Lower leg skin (tissue), 4 donors: ENCODE measurements around the gene SIVA1. TPM values are rescaled to one million over a fixed set of nuclear protein-coding genes. Genes with fewer than 3 reads are reported as not detected.

ENCODE experiments used
- DNase-seq, 2 donors: peaks; one replicate each; pipeline ENCODE4 v3.0.0-alpha.2; 2019; ENCODE audit warnings: low spot score in 2 of 2
- H3K4me3 ChIP-seq: fragments of 200-600 bp; sonication (generic); 2 replicates; pipeline ENCODE4 v1.5.1; 2017; ENCODE audit warnings: mild to moderate bottlenecking, low read depth; ENCODE audit not compliant: poor library complexity, severe bottlenecking
- CTCF ChIP-seq, 3 donors: fragments of 450-650 bp; IDR thresholded peaks; one replicate each; pipeline ENCODE4 v1.5.1; 2016; ENCODE audit warnings: antibody characterized with exemption in 3 of 3, mild to moderate bottlenecking in 3 of 3, moderate library complexity in 2 of 3
- POLR2A ChIP-seq, 2 donors: fragments of 450-650 bp; IDR thresholded peaks; one replicate each; pipeline ENCODE4 v1.6.1; 2016 to 2017; ENCODE audit warnings: antibody characterized with exemption in 2 of 2, mild to moderate bottlenecking in 1 of 2, moderate library complexity in 1 of 2
- WGBS, 2 donors: methylation state at CpG; one replicate each; pipeline ENCODE4 v1.1.5; 2018; 5-methylcytosine and 5-hydroxymethylcytosine counted together
- intact Hi-C: fragments of 100-400 bp; cut with DNase I; formaldehyde crosslinking; loops from one replicate; pipeline ENCODE4 v1.15.0; 2023; ENCODE audit warnings: low total_unique reads
- total RNA-seq, 4 donors: library from RNA; depleted of rRNA; stranded (reverse); fragments of >200 nt; gene quantifications; one replicate each; pipeline ENCODE4 v1.1.0, GENCODE V29; 2016

SIVA1 gene
- total RNA-seq, 4 donors from 2014 or later = 162 to 174 (median 168) TPM

DNA sequence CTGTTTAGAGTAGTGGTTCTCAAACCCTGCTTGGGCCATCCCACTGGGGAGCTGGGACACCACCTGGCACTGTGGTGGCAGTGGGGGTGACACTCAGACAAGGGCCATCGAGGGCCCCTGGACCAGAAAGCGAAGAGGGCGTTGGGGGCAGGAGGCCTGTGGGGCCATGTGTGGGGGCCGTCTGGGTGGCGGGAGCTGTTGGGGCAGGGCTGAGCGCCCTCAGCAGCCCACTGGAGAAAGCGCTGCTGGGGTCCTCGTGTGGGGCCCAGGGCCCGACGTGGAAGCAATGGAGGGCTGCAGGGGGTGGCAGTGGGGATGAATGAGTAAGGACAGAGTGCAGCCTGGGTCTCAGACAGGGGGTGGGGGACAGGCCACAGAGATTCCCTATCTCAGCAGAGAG lies 34.8 kb upstream of the SIVA1 start:
- no peak overlapping the region for H3K4me3 ChIP-seq
- intact Hi-C loops = no loop called here
- WGBS, 2 donors = 85 to 91% methylated on average over 10 of the region's 10 CpGs
- TF ChIP-seq POLR2A (IDR thresholded peaks at IDR 0.05) (no peak), CTCF (IDR thresholded peaks at IDR 0.05) (no peak)
- DNase-seq = no peak

- no peak for DNase-seq
- intact Hi-C loops = no loop called here
- H3K4me3 ChIP-seq = no peak overlapping the region
- 84 to 85% methylated on average over 11 of the region's 11 CpGs for WGBS, 2 donors
- TF ChIP-seq CTCF (IDR thresholded peaks at IDR 0.05) (no peak), POLR2A (IDR thresholded peaks at IDR 0.05) (no peak)
Observed at GRCh38 chr14:104718871-104719270, 34.1 kb upstream of the SIVA1 start.

DNA sequence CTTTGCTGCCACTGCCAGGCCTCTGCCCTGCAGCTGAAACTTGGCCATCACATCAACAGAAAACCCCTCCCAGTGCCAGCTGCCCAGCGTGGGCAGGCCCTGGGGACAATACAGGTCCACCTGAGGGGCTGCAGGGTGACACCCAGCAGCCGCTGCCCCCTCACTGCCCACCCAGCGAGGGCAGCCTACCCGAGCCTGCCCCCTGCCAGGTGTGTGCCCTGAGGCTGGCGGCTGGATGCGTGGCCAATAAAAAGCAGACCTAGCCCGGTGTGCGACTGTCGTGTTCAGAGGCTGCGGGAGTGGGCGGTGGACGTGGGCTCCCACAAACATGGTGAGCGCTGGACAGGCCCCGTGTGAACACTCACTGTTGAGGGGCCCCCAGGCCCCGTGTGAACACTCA lies 33.6 kb upstream of the SIVA1 start:
- H3K4me3 ChIP-seq = no peak overlapping the region
- no peak for DNase-seq
- TF ChIP-seq POLR2A (IDR thresholded peaks at IDR 0.05) (no peak), CTCF (IDR thresholded peaks at IDR 0.05) (no peak)
- intact Hi-C loops = no loop called here
- 80 to 85% methylated on average over 14 to 15 of the region's 15 CpGs for WGBS, 2 donors

GRCh38 chr14:104721505-104722431 lies 31.2 kb upstream of the SIVA1 start:
- 76 to 97% methylated on average over 7 to 17 of the region's 18 CpGs for WGBS, 2 donors
- intact Hi-C loops = no loop called here
- no peak for DNase-seq
- H3K4me3 ChIP-seq = no peak overlapping the region
- no peak for TF ChIP-seq CTCF (IDR thresholded peaks at IDR 0.05)
- no peak for TF ChIP-seq POLR2A (IDR thresholded peaks at IDR 0.05)

DNA sequence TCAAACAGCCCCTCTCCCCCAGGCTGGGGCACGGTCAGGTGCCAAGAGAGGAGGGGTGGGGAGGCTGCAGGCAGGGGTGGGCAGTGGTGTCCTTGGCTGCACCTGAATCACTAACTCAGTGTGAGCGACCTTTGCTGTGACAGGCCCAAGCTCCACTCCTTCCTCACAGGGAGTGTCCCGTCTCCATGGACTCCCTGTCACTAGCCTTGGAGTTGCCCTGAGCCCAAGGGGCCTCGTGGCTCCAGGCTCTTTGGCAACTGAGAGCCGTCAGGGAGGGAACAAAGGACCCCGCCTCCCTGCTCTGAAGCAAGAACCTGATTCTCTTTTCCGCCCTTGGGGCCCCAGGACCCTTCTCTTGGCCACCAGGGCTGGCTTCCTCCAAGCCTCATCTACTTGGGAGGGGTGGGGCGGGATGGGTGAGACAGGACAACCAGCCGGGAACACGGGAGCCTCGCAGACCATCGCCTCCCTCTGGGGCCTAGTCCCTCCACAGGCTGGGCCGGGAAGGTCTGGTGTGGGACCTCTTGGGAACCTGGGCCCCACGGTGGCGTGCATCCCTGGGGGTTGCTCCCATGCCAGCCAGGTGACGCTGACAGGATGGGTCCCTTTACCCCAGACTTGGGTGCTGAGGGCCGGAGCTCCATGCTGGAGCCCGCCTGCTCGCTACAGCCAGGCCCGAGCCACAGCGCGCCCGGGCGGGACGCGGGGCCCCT lies 29.9 kb upstream of the SIVA1 start:
- TF ChIP-seq CTCF (IDR thresholded peaks at IDR 0.05) = no peak
- no peak for TF ChIP-seq POLR2A (IDR thresholded peaks at IDR 0.05)
- no peak overlapping the region for H3K4me3 ChIP-seq
- intact Hi-C loops = no loop called here
- no peak for DNase-seq
- WGBS, 2 donors = 30 to 46% methylated on average over 19 to 20 of the region's 26 CpGs
